ENCODE data around the gene ACOT7. TPM values are rescaled to one million over a fixed set of nuclear protein-coding genes. Genes with fewer than 3 reads are reported as not detected.

The ACOT7 gene
- total and polyA plus RNA-seq, 2 experiments from 2014 or later, result 20.3 to 39.9 TPM

- TF ChIP-seq CTCF (IDR thresholded peaks at IDR 0.05; ENCODE audit: poor library complexity) (no peak), EZH2phosphoT487 (IDR thresholded peaks at IDR 0.05; ENCODE audit: low read depth, severe bottlenecking, unreplicated experiment) (no peak), EZH2 (IDR thresholded peaks at IDR 0.05; ENCODE audit: borderline replicate concordance) (no peak)
- H4K20me1 ChIP-seq (ENCODE audit: insufficient read depth, poor library complexity, severe bottlenecking), result no peaks in the 10 kb centered on the region
- peaks cover 29% of the 10 kb centered on the region for H3K4me1 ChIP-seq (ENCODE audit: insufficient read depth)
- no peak for DNase-seq (ENCODE audit: low spot score)
- no peak overlapping the region for H3K27ac ChIP-seq
- no peaks in the 10 kb centered on the region for H3K79me2 ChIP-seq
- H3K9me2 ChIP-seq (replicated peaks; ENCODE audit: insufficient read depth), result no peaks in the 10 kb centered on the region
- no peak overlapping the region for H3K4me3 ChIP-seq
- H3K36me3 ChIP-seq (replicated peaks; ENCODE audit: insufficient read depth, low read depth), result no peaks in the 10 kb centered on the region
- H2AFZ ChIP-seq, result no peak overlapping the region
- 56% methylated on average over 3 of the region's 8 CpGs for WGBS (ENCODE audit: low lambda C conversion rate, missing lambda C conversion rate)
- H3K4me2 ChIP-seq, result no peak overlapping the region
- peaks cover 56% of the 10 kb centered on the region for H3K27me3 ChIP-seq
- no peaks in the 10 kb centered on the region for H3K9me3 ChIP-seq (ENCODE audit: low read depth)
Observed at GRCh38 chr1:6416295-6416656, 22.7 kb upstream of the ACOT7 start.

GRCh38 chr1:6414881-6415626 lies 21.5 kb upstream of the ACOT7 start:
- peaks cover 23% of the 10 kb centered on the region for H3K4me1 ChIP-seq (ENCODE audit: insufficient read depth)
- H2AFZ ChIP-seq, result no peak overlapping the region
- no peaks in the 10 kb centered on the region for H3K9me2 ChIP-seq (replicated peaks; ENCODE audit: insufficient read depth)
- H3K4me3 ChIP-seq, result no peak overlapping the region
- no peaks in the 10 kb centered on the region for H3K36me3 ChIP-seq (replicated peaks; ENCODE audit: insufficient read depth, low read depth)
- 68% methylated on average over 17 of the region's 17 CpGs for WGBS (ENCODE audit: low lambda C conversion rate, missing lambda C conversion rate)
- H3K79me2 ChIP-seq, result no peaks in the 10 kb centered on the region
- no peak for DNase-seq (ENCODE audit: low spot score)
- peak overlapping the region; percentile 42 for H3K27ac ChIP-seq
- peaks cover 44% of the 10 kb centered on the region for H3K27me3 ChIP-seq
- peak overlapping the region; percentile 55 for H3K4me2 ChIP-seq
- TF ChIP-seq EZH2phosphoT487 (IDR thresholded peaks at IDR 0.05; ENCODE audit: low read depth, severe bottlenecking, unreplicated experiment) (no peak), EZH2 (IDR thresholded peaks at IDR 0.05; ENCODE audit: borderline replicate concordance) (no peak), CTCF (IDR thresholded peaks at IDR 0.05; ENCODE audit: poor library complexity) (no peak)
- H4K20me1 ChIP-seq (ENCODE audit: insufficient read depth, poor library complexity, severe bottlenecking), result no peaks in the 10 kb centered on the region
- H3K9me3 ChIP-seq (ENCODE audit: low read depth), result no peaks in the 10 kb centered on the region

- Histone ChIP-seq H4K20me1 (ENCODE audit: insufficient read depth, poor library complexity, severe bottlenecking) (no peaks in the 10 kb centered on the region), H2AFZ (no peak overlapping the region), H3K9me2 (replicated peaks; ENCODE audit: insufficient read depth) (no peaks in the 10 kb centered on the region), H3K4me2 (peak overlapping the region; percentile 55), H3K36me3 (replicated peaks; ENCODE audit: insufficient read depth, low read depth) (no peaks in the 10 kb centered on the region), H3K27me3 (peaks cover 38% of the 10 kb centered on the region), H3K79me2 (no peaks in the 10 kb centered on the region), H3K4me1 (ENCODE audit: insufficient read depth) (peaks cover 17% of the 10 kb centered on the region), H3K4me3 (no peak overlapping the region), H3K27ac (peak overlapping the region; percentile 42), H3K9me3 (ENCODE audit: low read depth) (no peaks in the 10 kb centered on the region)
- peak; percentile 69 for DNase-seq (ENCODE audit: low spot score)
- TF ChIP-seq CTCF (IDR thresholded peaks at IDR 0.05; ENCODE audit: poor library complexity) (peak; percentile 46), EZH2 (IDR thresholded peaks at IDR 0.05; ENCODE audit: borderline replicate concordance) (no peak)
- WGBS (ENCODE audit: low lambda C conversion rate, missing lambda C conversion rate), result 9% methylated on average over 15 of the region's 15 CpGs
Observed at GRCh38 chr1:6414443-6414844, 20.9 kb upstream of the ACOT7 start.
